ENCODE measurements around the gene POMC.
"Not testable (repeated sequence)": the region's sequence is repeated elsewhere in the genome, so short reads cannot be mapped to it uniquely, and the experiment has no call there.

Gene POMC

GRCh38 chr2:25141120-25141519 is 27.3 kb downstream of the POMC start:
- H3K4me3 ChIP-seq (ENCODE audit: low read depth, low read length): no peak overlapping the region

GRCh38 chr2:25140535-25140934 is 27.8 kb downstream of the POMC start:
- H3K4me3 ChIP-seq (ENCODE audit: low read depth, low read length): not testable (repeated sequence)

GRCh38 chr2:25132693-25133092 is 35.7 kb downstream of the POMC start:
- H3K4me3 ChIP-seq (ENCODE audit: low read depth, low read length): no peak overlapping the region

GRCh38 chr2:25132299-25132635 is 36.1 kb downstream of the POMC start:
- no peak overlapping the region for H3K4me3 ChIP-seq (ENCODE audit: low read depth, low read length)

- peak overlapping the region; percentile 45 for H3K4me3 ChIP-seq (ENCODE audit: low read depth, low read length)
Observed at GRCh38 chr2:25131567-25132298, 36.6 kb downstream of the POMC start.

GRCh38 chr2:25131253-25131566 is 37.2 kb downstream of the POMC start:
- H3K4me3 ChIP-seq (ENCODE audit: low read depth, low read length): no peak overlapping the region

- H3K4me3 ChIP-seq (ENCODE audit: low read depth, low read length): no peak overlapping the region
Observed at GRCh38 chr2:25129901-25130520, 38.4 kb downstream of the POMC start.

GRCh38 chr2:25127646-25128045 is 40.7 kb downstream of the POMC start:
- no peak overlapping the region for H3K4me3 ChIP-seq (ENCODE audit: low read depth, low read length)

- not testable (repeated sequence) for H3K4me3 ChIP-seq (ENCODE audit: low read depth, low read length)
Observed at GRCh38 chr2:25127071-25127470, 41.3 kb downstream of the POMC start.

GRCh38 chr2:25125976-25126375 is 42.4 kb downstream of the POMC start:
- H3K4me3 ChIP-seq (ENCODE audit: low read depth, low read length): no peak overlapping the region

GRCh38 chr2:25125189-25125588 is 43.2 kb downstream of the POMC start:
- no peak overlapping the region for H3K4me3 ChIP-seq (ENCODE audit: low read depth, low read length)

- no peak overlapping the region for H3K4me3 ChIP-seq (ENCODE audit: low read depth, low read length)
Observed at GRCh38 chr2:25123682-25124081, 44.7 kb downstream of the POMC start.

GRCh38 chr2:25122367-25122766 is 46.0 kb downstream of the POMC start:
- no peak overlapping the region for H3K4me3 ChIP-seq (ENCODE audit: low read depth, low read length)

- no peak overlapping the region for H3K4me3 ChIP-seq (ENCODE audit: low read depth, low read length)
Observed at GRCh38 chr2:25119263-25119662, 49.1 kb downstream of the POMC start.

- no peak overlapping the region for H3K4me3 ChIP-seq (ENCODE audit: low read depth, low read length)
Observed at GRCh38 chr2:25116956-25117355, 51.4 kb downstream of the POMC start.

GRCh38 chr2:25115902-25116301 is 52.5 kb downstream of the POMC start:
- no peak overlapping the region for H3K4me3 ChIP-seq (ENCODE audit: low read depth, low read length)

- H3K4me3 ChIP-seq (ENCODE audit: low read depth, low read length): no peak overlapping the region
Observed at GRCh38 chr2:25115249-25115883, 53.0 kb downstream of the POMC start.

- H3K4me3 ChIP-seq (ENCODE audit: low read depth, low read length): no peak overlapping the region
Observed at GRCh38 chr2:25112113-25112512, 56.3 kb downstream of the POMC start.

Measured in iPS-11a (cell line).